Astrocyte (in vitro differentiated cells and primary cell): Measurements from ENCODE around the gene PTGER4.

Source experiments
- CTCF ChIP-seq: IDR thresholded peaks from 2 replicates; pipeline ENCODE4 v1.5.1; 2011; ENCODE audit warnings: low read depth, mild to moderate bottlenecking, inconsistent platforms, low read length, moderate library complexity; ENCODE audit not compliant: insufficient read depth
- EZH2 ChIP-seq: IDR thresholded peaks from 2 replicates; pipeline ENCODE4 v1.6.1; 2012; ENCODE audit warnings: mild to moderate bottlenecking, low read length, inconsistent platforms; ENCODE audit not compliant: insufficient read depth

GRCh38 chr5:40679913-40680681, at the start of gene PTGER4:
- TF ChIP-seq CTCF (no peak), EZH2 (no peak)
